WTC11 (cell line): Measurements from ENCODE around the gene FES.

ENCODE experiments used
- CTCF ChIP-seq: fragments of 200-600 bp; IDR thresholded peaks from 2 replicates; pipeline ENCODE4 v1.8.0; 2022; ENCODE audit warnings: antibody characterized with exemption
- ELF4 ChIP-seq: sonication (generic); formaldehyde crosslinking; IDR thresholded peaks from 2 replicates; pipeline ENCODE4 v1.8.1; 2022; ENCODE audit warnings: low read depth, mild to moderate bottlenecking, moderate library complexity, missing genetic modification reagents
- ESRRA ChIP-seq: sonication (generic); formaldehyde crosslinking; IDR thresholded peaks from 2 replicates; pipeline ENCODE4 v1.8.1; 2022; ENCODE audit warnings: mild to moderate bottlenecking, missing genetic modification reagents, borderline replicate concordance
- ETV6 ChIP-seq: sonication (generic); formaldehyde crosslinking; IDR thresholded peaks from 2 replicates; pipeline ENCODE4 v1.8.1; 2022; ENCODE audit warnings: mild to moderate bottlenecking, missing genetic modification reagents
- FOXJ3 ChIP-seq: sonication (generic); formaldehyde crosslinking; IDR thresholded peaks from 2 replicates; pipeline ENCODE4 v1.9.0; 2021; ENCODE audit warnings: missing genetic modification reagents, mild to moderate bottlenecking, borderline replicate concordance
- KAT7 ChIP-seq: sonication (generic); formaldehyde crosslinking; IDR thresholded peaks from 2 replicates; pipeline ENCODE4 v1.8.1; 2023; ENCODE audit warnings: missing genetic modification reagents, mild to moderate bottlenecking, borderline replicate concordance
- MAX ChIP-seq: sonication (generic); formaldehyde crosslinking; IDR thresholded peaks from 2 replicates; pipeline ENCODE4 v1.8.0; 2022; ENCODE audit warnings: mild to moderate bottlenecking, missing genetic modification reagents
- NR2C2 ChIP-seq: sonication (generic); formaldehyde crosslinking; IDR thresholded peaks from 2 replicates; pipeline ENCODE4 v1.8.0; 2022; ENCODE audit warnings: mild to moderate bottlenecking, missing genetic modification reagents
- USF2 ChIP-seq: sonication (generic); formaldehyde crosslinking; IDR thresholded peaks from 2 replicates; pipeline ENCODE4 v1.8.1; 2023; ENCODE audit warnings: mild to moderate bottlenecking, missing genetic modification reagents, moderate library complexity
- ZNF138 ChIP-seq: sonication (generic); formaldehyde crosslinking; conservative IDR thresholded peaks from 2 replicates; pipeline ENCODE4 v1.8.1; 2022; ENCODE audit warnings: mild to moderate bottlenecking, moderate library complexity, missing genetic modification reagents
- TF ChIP-seq, protein P1 (sequence below): sonication (generic); formaldehyde crosslinking; IDR thresholded peaks from 2 replicates; pipeline ENCODE4 v1.8.1; 2023; ENCODE audit warnings: mild to moderate bottlenecking, moderate library complexity, missing genetic modification reagents
- TF ChIP-seq, protein P2 (sequence below): sonication (generic); formaldehyde crosslinking; IDR thresholded peaks from 2 replicates; pipeline ENCODE4 v1.8.0; 2023; ENCODE audit warnings: missing genetic modification reagents, mild to moderate bottlenecking, borderline replicate concordance
- TF ChIP-seq, protein P3 (sequence below): sonication (generic); formaldehyde crosslinking; IDR thresholded peaks from 2 replicates; pipeline ENCODE4 v1.8.0; 2022; ENCODE audit warnings: mild to moderate bottlenecking, missing genetic modification reagents

DNA sequence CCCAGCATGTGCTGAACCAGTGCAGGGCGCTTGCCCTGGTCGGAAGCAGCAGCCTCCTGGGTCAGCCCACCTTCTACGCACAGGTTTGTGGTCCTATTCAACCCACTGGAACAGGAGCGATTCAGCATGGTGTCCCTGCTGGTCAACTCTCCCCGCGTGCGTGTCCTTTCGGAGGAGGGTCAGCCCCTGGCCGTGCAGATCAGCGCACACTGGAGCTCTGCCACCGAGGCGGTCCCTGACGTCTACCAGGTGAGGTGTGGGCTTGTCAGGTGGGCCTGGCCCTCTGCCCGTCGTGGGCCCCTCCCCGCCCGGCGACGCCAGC lies 27.0 kb downstream of the FES start:
- no peak for TF ChIP-seq ESRRA (CRISPR knock-in tag)
- no peak for TF ChIP-seq USF2
- TF ChIP-seq CTCF = no peak
- TF ChIP-seq, protein P1, sequence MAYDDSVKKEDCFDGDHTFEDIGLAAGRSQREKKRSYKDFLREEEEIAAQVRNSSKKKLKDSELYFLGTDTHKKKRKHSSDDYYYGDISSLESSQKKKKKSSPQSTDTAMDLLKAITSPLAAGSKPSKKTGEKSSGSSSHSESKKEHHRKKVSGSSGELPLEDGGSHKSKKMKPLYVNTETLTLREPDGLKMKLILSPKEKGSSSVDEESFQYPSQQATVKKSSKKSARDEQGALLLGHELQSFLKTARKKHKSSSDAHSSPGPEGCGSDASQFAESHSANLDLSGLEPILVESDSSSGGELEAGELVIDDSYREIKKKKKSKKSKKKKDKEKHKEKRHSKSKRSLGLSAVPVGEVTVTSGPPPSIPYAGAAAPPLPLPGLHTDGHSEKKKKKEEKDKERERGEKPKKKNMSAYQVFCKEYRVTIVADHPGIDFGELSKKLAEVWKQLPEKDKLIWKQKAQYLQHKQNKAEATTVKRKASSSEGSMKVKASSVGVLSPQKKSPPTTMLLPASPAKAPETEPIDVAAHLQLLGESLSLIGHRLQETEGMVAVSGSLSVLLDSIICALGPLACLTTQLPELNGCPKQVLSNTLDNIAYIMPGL (CRISPR knock-in tag) = no peak
- no peak for TF ChIP-seq ELF4 (CRISPR knock-in tag)
- TF ChIP-seq ETV6 (CRISPR knock-in tag) = no peak
- TF ChIP-seq, protein P2, sequence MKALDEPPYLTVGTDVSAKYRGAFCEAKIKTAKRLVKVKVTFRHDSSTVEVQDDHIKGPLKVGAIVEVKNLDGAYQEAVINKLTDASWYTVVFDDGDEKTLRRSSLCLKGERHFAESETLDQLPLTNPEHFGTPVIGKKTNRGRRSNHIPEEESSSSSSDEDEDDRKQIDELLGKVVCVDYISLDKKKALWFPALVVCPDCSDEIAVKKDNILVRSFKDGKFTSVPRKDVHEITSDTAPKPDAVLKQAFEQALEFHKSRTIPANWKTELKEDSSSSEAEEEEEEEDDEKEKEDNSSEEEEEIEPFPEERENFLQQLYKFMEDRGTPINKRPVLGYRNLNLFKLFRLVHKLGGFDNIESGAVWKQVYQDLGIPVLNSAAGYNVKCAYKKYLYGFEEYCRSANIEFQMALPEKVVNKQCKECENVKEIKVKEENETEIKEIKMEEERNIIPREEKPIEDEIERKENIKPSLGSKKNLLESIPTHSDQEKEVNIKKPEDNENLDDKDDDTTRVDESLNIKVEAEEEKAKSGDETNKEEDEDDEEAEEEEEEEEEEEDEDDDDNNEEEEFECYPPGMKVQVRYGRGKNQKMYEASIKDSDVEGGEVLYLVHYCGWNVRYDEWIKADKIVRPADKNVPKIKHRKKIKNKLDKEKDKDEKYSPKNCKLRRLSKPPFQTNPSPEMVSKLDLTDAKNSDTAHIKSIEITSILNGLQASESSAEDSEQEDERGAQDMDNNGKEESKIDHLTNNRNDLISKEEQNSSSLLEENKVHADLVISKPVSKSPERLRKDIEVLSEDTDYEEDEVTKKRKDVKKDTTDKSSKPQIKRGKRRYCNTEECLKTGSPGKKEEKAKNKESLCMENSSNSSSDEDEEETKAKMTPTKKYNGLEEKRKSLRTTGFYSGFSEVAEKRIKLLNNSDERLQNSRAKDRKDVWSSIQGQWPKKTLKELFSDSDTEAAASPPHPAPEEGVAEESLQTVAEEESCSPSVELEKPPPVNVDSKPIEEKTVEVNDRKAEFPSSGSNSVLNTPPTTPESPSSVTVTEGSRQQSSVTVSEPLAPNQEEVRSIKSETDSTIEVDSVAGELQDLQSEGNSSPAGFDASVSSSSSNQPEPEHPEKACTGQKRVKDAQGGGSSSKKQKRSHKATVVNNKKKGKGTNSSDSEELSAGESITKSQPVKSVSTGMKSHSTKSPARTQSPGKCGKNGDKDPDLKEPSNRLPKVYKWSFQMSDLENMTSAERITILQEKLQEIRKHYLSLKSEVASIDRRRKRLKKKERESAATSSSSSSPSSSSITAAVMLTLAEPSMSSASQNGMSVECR (CRISPR knock-in tag) = no peak
- no peak for TF ChIP-seq KAT7 (CRISPR knock-in tag)
- TF ChIP-seq ZNF138 (CRISPR knock-in tag) = no peak
- TF ChIP-seq, protein P3, sequence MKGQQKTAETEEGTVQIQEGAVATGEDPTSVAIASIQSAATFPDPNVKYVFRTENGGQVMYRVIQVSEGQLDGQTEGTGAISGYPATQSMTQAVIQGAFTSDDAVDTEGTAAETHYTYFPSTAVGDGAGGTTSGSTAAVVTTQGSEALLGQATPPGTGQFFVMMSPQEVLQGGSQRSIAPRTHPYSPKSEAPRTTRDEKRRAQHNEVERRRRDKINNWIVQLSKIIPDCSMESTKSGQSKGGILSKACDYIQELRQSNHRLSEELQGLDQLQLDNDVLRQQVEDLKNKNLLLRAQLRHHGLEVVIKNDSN (CRISPR knock-in tag) = no peak
- no peak for TF ChIP-seq FOXJ3
- no peak for TF ChIP-seq MAX (CRISPR knock-in tag)
- TF ChIP-seq NR2C2 (CRISPR knock-in tag) = no peak
